Forelimb muscle (tissue), 1 donor: ENCODE data around the gene CABP4. TPM values are rescaled to one million over a fixed set of nuclear protein-coding genes. Genes with fewer than 3 reads are reported as not detected.

Experiments used
- DNase-seq: peaks from one replicate; pipeline ENCODE4 v3.0.0-alpha.2; 2013; ENCODE audit warnings: low read depth
- polyA plus RNA-seq: library from polyadenylated mRNA; unstranded; fragments of 120-200 nt; gene quantifications from one replicate; pipeline ENCODE4 v1.2.1, GENCODE V29; 2013; ENCODE audit not compliant: insufficient read length

Gene CABP4
- polyA plus RNA-seq, 1 donor, result 1.1 TPM

GRCh38 chr11:67496113-67496512 is 41.0 kb downstream of the CABP4 start:
- no peak for DNase-seq

DNA sequence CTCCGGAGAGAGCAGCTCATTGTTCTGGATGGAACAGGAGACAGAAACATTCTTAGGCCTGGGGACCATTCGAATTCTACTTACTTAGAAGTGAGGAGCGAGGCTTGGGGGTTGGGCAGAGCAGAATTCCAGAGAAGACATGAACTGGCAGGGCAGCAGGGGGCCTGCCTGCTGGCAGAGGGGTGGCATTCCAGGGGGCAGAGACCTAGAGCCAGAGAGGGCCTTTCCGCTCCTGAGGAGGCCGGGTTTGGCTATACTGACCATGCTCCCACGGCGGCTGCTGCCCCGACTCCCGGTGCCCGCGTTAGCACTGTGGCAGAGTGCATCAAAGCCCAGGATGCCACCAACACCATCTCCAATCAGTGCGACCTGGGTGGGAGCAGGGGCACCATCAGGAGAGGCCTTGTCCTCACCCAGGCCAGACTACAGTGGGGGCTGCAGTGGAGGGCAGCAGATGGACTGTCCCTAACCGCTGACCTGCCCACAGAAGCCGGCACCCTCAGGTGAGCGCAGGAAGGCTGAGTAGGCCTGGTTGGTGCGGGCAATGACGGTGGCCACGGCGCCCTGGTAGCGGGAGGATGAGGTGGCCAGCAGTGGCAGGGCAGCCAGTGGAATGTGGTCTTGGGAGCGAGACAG is 42.6 kb downstream of the CABP4 start:
- no peak for DNase-seq

GRCh38 chr11:67498544-67498972 is 43.4 kb downstream of the CABP4 start:
- DNase-seq, result no peak

GRCh38 chr11:67499808-67500483 is 44.8 kb downstream of the CABP4 start:
- DNase-seq, result no peak

DNA sequence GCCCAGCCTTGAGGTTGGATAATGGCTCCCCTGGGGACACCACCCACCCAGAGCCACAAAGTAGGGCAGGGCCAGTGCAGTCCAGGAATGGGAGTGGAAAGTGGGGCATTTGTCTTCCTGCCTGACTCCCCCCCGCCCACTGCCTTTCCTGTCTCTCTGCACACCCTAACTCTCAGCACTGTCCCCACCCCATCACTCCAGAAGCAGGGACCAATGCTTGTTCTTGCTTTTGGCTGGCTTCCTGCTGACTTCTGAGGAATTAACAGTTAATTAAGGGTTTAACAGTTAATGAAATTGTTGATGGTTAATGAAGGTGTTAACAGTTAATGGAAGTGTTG is 45.3 kb downstream of the CABP4 start:
- no peak for DNase-seq

DNA sequence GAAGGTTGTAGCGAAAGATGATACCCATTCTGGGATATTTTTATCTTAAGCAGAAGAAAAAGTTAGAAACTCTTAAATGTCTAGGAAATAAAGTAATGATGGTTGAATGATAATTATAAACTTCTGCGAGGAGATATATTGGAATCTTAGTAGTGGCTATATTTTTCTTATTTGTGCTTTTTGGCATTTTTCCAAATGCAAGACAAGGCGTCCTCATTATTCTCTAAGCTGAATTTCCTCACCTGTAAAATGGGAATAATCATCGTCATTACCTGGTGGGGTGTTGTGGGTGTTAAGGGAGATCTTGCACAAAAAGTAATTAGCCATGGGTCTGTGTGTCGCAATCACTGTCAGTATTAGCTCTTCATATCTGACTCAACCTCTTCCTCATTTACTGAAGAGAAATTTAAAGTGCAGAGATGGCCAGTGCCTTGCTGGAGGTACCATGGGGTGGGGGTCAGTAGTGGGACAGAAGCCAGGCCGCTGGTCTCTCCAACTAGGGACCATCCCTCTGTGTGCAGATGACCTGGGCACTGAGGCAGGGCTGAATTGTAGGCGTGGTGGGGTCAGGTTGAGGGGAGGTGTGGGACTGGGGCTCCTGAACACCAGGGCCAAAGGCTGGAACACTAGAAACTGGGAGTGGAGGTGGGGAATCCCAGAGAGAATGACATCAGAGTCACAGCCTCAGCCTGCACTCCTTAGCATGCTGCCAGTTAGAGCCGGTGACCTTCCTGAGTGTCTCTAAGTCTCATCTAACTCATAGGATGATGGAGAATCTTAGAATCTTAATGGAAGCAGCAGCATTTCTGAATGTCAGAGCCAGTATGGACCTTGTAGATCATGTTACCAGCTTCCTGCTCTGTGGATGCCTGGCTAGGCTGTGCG is 45.9 kb downstream of the CABP4 start:
- DNase-seq, result no peak

- DNase-seq, result no peak
Measured at GRCh38 chr11:67501854-67502253, 46.7 kb downstream of the CABP4 start.

DNA sequence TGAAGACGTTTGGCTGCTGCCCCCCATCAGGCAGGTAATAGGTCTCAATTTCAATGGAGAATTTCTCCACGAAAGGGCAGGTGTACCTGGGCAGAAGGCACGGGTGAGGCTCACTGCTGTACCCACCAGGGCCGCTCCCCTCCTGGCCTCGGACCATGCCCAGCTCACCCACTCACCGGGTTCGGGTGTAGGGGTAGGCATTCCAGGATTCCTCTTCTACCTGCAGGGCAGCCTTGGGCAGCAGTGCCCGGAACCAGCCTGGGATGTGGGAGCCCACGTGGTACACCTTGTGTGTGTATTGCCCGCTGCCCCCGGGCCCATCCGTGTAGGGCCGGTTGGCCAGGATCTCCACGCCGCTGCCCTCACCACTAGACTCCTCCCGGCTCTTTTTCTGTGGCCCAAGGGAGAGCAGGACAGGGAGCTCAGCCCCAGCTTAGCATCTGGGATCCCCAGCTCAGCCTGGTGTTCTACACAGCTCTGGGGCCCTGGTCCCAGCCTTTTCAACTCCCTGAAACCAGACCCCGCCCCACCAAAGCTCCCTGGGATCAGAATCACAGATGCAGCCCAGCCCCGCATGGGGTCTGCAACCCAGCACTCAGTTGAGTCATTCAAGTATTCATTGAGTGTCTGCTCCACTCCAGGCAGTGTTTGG is 47.3 kb downstream of the CABP4 start:
- no peak for DNase-seq

DNA sequence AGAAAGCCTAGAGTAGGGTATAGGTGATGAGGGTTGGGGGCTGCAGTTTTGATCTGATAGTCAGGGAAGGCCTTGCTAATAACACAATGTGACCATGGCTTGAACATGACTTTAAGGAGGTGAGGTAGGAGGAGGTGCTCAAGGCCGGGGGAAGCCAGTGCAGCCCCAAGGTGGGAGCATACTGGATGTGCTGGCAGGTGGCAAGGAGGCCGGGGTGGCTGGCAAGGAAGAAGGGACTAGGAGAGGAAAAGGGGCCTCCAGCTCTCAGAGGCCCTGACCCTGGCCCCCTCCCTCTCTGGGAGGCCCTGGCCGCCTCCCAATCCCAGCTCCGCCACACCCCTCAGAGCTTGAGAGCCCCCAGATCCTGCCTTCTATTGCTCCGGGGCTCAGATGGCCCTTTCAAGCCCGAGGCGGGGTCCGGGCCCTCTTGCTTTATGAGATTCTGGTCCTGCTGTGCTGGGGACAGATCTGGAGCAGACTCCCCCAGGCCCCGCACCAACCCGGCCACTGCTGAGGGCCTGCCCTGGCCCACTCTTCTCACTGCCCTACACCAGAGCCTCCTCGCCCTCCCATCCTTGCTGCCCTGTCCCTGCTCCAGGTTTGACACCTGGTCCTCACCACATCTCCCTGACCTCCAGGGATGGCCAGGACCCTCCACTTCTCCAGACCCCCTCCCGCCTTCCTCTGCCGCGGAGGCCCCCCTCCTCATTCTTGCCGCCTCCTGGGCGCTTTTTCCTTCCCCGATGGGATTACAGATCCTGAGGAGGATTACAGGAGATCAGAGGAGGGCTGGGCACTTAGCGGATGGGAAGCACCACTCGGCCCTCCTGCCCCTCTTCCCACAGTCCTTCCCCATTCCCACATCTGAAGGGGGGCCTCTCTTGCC is 48.2 kb downstream of the CABP4 start:
- no peak for DNase-seq

- DNase-seq, result no peak
Measured at GRCh38 chr11:67504005-67504949, 49.1 kb downstream of the CABP4 start.

DNA sequence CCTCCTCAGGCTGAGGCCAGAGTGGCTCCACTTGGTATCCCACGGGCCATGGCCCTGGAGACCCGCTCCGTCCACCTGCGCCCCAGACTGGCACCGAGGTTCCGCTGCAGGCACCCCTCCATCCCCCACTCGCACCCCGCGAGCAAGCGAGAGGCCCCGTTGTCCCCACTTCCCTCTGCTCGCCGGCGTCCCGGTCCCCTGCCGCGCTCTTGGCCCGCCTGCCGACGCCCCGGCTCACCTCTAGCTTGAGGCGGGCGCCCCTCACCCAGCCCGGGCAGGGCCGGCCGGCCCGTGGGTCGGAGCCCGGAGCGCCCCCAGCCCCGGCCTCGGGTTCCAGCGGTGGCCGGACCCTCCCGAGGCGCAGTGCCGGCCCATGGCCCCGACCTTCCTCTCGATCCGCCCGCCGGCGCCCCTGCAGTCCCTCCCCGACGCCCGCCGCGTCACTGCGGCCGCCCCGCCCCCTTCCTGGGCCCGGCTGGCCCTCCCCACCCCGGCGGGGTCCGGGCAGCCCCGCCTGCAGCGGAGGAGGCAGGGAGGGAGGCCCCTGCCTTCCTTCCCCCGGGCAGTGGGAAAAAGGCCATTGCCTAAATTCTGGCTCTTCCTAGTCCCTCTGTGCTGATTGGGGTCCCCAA is 49.9 kb downstream of the CABP4 start, which contains the start of gene PITPNM1:
Gene PITPNM1, minus strand, starts transcription at position 414 of the 632 bp plus-strand sequence. CDS start 1,183 bp downstream, outside the sequence.
- no peak for DNase-seq

DNA sequence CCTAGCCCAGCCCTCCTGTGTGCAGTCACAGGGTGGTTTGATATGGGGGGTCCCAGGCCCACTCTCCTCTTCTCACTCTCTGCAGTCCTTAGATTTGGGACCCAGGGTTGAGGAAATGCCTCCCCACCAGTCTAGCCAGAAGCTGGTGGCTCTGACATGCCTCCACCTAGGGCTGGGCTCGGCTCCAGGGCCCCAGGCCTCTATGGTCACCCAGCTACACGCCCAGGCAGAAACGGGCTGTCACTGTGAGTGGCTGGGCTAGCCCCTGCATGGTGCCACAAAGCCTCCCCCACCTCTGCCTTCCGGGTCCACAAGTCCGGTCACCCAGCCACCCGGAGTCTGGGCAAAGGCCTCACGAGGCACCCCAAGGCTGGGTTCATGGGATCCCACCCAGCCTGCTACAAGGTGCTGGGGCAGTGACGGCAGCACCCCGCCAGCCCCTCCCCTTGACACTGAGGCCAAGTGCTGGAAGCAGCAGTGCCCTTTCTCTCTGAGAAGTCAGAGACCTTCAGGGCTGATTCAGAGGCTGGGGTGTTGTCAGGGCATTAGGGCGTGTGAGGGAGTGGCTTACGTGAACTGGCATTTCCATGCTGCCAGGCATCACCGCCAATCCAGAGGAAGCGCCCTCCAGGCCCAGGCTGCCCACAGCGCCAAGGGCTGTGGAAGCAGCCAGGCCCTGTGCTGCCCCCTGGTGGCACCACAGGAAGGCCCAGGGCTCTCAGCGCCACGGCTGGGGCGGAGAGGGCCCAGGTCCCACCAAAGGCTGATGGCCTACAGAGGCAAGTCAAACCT is 50.6 kb downstream of the CABP4 start:
- peak; percentile 44 for DNase-seq

GRCh38 chr11:67506426-67507051 is 51.4 kb downstream of the CABP4 start:
- no peak for DNase-seq

- no peak for DNase-seq
Measured at GRCh38 chr11:67507242-67507863, 52.2 kb downstream of the CABP4 start.

- peak; percentile 90 for DNase-seq
Measured at GRCh38 chr11:67507864-67508485, 52.8 kb downstream of the CABP4 start, which contains the start of gene CDK2AP2. Gene CDK2AP2, minus strand, starts transcription at chr11:67508162. Its CDS starts 80 bp downstream, at chr11:67508082.

DNA sequence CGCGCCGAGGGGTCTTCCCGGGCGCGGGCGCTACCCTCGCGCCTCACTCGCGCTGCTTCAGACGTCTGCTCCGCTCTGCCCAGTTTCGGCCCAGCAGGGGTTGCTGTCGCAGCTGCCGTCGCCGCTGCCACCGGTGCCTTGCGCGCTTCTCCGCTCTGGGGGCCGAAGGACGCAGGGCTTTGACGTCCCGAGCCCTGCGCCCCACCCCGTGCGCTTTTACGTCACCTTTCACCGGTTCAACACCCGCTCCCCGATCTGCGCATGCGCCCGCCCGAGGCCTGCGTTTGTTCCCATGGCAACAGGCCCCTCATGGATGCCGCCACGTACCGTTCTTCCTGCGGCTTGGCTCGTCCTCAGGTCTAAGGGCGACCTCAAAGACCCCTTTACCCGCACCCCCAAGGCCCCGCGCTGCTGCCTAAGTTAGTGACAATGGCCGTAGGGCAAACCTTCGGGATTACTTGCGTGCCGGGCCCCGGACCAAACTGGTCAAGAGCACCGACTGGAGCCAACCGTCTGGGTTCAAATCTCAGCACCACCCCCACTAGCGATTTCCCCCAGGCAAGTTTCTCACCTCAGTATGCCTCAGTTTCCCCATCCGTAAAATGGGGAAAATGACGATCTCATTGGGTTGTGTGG is 53.5 kb downstream of the CABP4 start:
- peak; percentile 72 for DNase-seq

DNA sequence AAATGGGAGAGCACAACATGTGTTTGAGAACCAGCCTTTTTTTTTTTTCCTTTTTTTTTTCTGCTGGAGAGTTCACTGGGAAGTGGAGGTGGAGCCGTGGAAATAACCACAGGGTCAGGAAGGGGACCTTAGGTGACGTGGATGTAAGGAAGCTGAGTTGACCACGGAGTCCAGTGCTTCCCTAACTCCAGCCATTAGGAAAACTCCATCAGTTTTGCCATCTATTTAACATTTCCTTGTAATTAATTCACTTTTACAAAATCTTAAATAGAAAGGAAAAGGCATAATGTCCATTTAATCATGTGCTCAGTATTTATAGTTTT is 54.8 kb downstream of the CABP4 start:
- no peak for DNase-seq
